Measurements from ENCODE around the gene RPP40.

The RPP40 gene

DNA sequence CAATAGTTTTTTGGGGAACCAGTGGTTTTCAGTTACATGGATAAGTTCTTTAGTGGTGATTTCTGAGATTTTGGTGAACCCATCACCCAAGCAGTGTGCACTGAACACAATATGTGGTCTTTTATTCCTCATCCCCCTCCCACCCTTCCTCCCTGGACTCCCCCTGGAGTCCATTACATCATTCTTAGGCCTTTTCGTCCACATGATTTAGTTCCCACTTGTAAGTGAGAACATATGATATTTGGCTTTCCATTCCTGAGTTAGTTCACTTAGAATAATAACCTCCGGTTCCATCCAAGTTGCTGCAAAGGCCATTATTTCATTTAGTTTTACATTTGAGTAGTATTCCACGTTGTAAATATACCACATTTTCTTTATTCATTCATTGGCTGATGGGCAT, 28.3 kb downstream of the RPP40 start:
- Histone ChIP-seq H3K4me3 (ENCODE audit: low read depth in 1 of 2, low read length in 2 of 2) (no peak overlapping the region), H3K27ac (ENCODE audit: low read length) (no peak overlapping the region), H3K4me1 (ENCODE audit: insufficient read depth, low read length) (no peaks in the 10 kb centered on the region), H2AFZ (ENCODE audit: low read depth, low read length) (no peak overlapping the region), H4K20me1 (ENCODE audit: insufficient read depth, low read length) (no peaks in the 10 kb centered on the region), H3K27me3 (ENCODE audit: insufficient read depth, low read length, poor library complexity) (peaks cover 15% of the 10 kb centered on the region), H3K79me2 (ENCODE audit: insufficient read depth, low read length) (no peaks in the 10 kb centered on the region), H3K4me2 (ENCODE audit: insufficient read depth, low read length) (no peak overlapping the region), H3K9ac (ENCODE audit: low read depth, low read length) (no peak overlapping the region), H3K9me3 (ENCODE audit: insufficient read depth, low read length, severe bottlenecking) (peaks cover 6% of the 10 kb centered on the region), H3K36me3 (ENCODE audit: insufficient read depth, low read length) (no peaks in the 10 kb centered on the region)
- TF ChIP-seq, protein P1, sequence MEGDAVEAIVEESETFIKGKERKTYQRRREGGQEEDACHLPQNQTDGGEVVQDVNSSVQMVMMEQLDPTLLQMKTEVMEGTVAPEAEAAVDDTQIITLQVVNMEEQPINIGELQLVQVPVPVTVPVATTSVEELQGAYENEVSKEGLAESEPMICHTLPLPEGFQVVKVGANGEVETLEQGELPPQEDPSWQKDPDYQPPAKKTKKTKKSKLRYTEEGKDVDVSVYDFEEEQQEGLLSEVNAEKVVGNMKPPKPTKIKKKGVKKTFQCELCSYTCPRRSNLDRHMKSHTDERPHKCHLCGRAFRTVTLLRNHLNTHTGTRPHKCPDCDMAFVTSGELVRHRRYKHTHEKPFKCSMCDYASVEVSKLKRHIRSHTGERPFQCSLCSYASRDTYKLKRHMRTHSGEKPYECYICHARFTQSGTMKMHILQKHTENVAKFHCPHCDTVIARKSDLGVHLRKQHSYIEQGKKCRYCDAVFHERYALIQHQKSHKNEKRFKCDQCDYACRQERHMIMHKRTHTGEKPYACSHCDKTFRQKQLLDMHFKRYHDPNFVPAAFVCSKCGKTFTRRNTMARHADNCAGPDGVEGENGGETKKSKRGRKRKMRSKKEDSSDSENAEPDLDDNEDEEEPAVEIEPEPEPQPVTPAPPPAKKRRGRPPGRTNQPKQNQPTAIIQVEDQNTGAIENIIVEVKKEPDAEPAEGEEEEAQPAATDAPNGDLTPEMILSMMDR (IDR thresholded peaks at IDR 0.05; ENCODE audit: borderline replicate concordance, extremely low read depth, low read length, poor library complexity, severe bottlenecking) = no peak
- no peak for TF ChIP-seq EZH2 (IDR thresholded peaks at IDR 0.05; ENCODE audit: borderline replicate concordance, low read depth, low read length, severe bottlenecking)
- ATAC-seq (ENCODE audit: insufficient read depth, low read depth) (no peak), DNase-seq (no peak)

DNA sequence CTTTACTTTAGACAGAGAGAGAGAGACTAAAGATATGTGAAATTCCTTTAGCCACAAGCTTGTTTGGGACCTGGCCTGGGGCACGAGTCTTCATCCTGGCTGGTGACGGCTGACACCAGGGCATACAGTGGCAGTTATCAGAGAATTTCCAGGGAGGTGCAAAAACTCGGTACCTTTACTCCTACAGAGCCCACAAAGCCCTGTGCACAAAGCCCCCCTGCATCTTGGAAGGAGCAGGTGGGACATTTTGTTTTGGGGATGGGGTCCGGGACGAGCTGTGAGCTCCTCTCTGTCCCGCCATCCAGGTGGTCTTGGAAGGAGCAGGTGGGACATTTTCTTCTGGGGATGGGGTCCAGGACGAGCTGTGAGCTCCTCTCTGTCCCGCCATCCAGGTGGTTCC, 28.9 kb downstream of the RPP40 start:
- peaks cover 6% of the 10 kb centered on the region for H3K9me3 ChIP-seq (ENCODE audit: insufficient read depth, low read length, severe bottlenecking)
- no peak for ATAC-seq (ENCODE audit: insufficient read depth, low read depth)

DNA sequence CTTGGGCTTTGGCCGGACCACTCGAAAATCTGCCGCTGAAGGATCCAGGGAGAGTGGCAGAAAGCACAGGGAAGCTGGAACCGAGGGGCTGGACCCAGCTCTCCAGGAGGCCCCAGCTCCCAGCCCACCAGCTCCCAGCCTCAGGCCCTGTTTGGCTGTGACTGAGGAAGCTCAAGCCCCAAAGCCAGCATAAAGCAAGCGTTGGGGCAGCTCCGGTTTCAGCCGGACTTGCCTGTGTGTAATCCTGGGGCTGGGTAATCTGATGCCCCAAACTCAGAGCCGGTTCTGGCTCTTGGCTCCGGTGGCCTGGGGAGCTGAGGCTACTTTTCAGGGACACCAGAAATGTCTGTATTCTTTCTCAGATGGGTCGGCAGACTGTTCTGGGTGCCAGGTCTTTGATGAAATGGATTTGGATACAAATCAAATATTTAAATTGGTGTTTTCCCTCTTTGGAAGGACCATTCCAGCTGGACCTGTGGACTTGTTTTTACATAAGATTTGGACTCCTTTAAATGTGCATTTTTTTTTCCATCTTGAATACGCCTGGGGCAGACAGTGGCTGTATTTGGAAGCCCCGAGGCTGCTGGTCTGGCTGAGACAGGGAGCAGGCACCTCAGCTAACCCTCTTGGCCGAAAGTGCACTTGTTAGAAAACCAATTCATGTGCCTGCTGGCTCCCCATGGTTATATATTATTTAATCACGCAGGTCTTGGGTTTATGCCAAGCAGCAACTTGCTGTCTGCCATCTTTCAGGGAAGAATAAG, 29.7 kb downstream of the RPP40 start:
- no peak for ATAC-seq (ENCODE audit: insufficient read depth, low read depth)
- Histone ChIP-seq H3K9ac (ENCODE audit: low read depth, low read length) (no peak overlapping the region), H2AFZ (ENCODE audit: low read depth, low read length) (no peak overlapping the region), H3K9me3 (ENCODE audit: insufficient read depth, low read length, severe bottlenecking) (peaks cover 4% of the 10 kb centered on the region), H3K27ac (ENCODE audit: low read length) (no peak overlapping the region), H3K4me3 (ENCODE audit: low read depth in 1 of 2, low read length in 2 of 2) (no peak overlapping the region), H3K79me2 (ENCODE audit: insufficient read depth, low read length) (no peaks in the 10 kb centered on the region), H4K20me1 (ENCODE audit: insufficient read depth, low read length) (no peaks in the 10 kb centered on the region), H3K36me3 (ENCODE audit: insufficient read depth, low read length) (no peaks in the 10 kb centered on the region), H3K27me3 (ENCODE audit: insufficient read depth, low read length, poor library complexity) (peaks cover 15% of the 10 kb centered on the region), H3K4me2 (ENCODE audit: insufficient read depth, low read length) (no peak overlapping the region), H3K4me1 (ENCODE audit: insufficient read depth, low read length) (no peaks in the 10 kb centered on the region)
- no peak for TF ChIP-seq EZH2 (IDR thresholded peaks at IDR 0.05; ENCODE audit: borderline replicate concordance, low read depth, low read length, severe bottlenecking)
- TF ChIP-seq, protein P1 (IDR thresholded peaks at IDR 0.05; ENCODE audit: borderline replicate concordance, extremely low read depth, low read length, poor library complexity, severe bottlenecking) = no peak
- no peak for DNase-seq

More for the DNA sequence above, 28.9 kb downstream of the RPP40 start:
- H3K4me2 ChIP-seq (ENCODE audit: insufficient read depth, low read length) = no peak overlapping the region
- H3K9ac ChIP-seq (ENCODE audit: low read depth, low read length) = no peak overlapping the region
- no peak overlapping the region for H2AFZ ChIP-seq (ENCODE audit: low read depth, low read length)
- no peaks in the 10 kb centered on the region for H4K20me1 ChIP-seq (ENCODE audit: insufficient read depth, low read length)
- DNase-seq = no peak
- H3K79me2 ChIP-seq (ENCODE audit: insufficient read depth, low read length) = no peaks in the 10 kb centered on the region
- no peak for TF ChIP-seq EZH2 (IDR thresholded peaks at IDR 0.05; ENCODE audit: borderline replicate concordance, low read depth, low read length, severe bottlenecking)
- TF ChIP-seq, protein P1 (IDR thresholded peaks at IDR 0.05; ENCODE audit: borderline replicate concordance, extremely low read depth, low read length, poor library complexity, severe bottlenecking) = no peak
- H3K4me3 ChIP-seq (ENCODE audit: low read depth in 1 of 2, low read length in 2 of 2) = no peak overlapping the region
- no peak overlapping the region for H3K27ac ChIP-seq (ENCODE audit: low read length)
- peaks cover 15% of the 10 kb centered on the region for H3K27me3 ChIP-seq (ENCODE audit: insufficient read depth, low read length, poor library complexity)
- H3K4me1 ChIP-seq (ENCODE audit: insufficient read depth, low read length) = no peaks in the 10 kb centered on the region
- H3K36me3 ChIP-seq (ENCODE audit: insufficient read depth, low read length) = no peaks in the 10 kb centered on the region
